Upper lobe of right lung (tissue), 1 donor: ENCODE results near the gene MESP1. TPM values are rescaled to one million over a fixed set of nuclear protein-coding genes. Genes with fewer than 3 reads are reported as not detected.

Experiments
- ATAC-seq: fragments of 200-7000 bp; cut with Tn5 transposase; one replicate; pipeline ENCODE4 v1.9.1; 2020; ENCODE audit warnings: mild to moderate bottlenecking, moderate library complexity
- DNase-seq: peaks from one replicate; pipeline ENCODE4 v3.0.0-alpha.2; 2020
- H3K27ac ChIP-seq: fragments of 200-600 bp; one replicate; pipeline ENCODE4 v1.8.0; 2022
- H3K27me3 ChIP-seq: fragments of 200-600 bp; one replicate; pipeline ENCODE4 v1.8.0; 2022; ENCODE audit warnings: mild to moderate bottlenecking
- H3K36me3 ChIP-seq: fragments of 200-600 bp; one replicate; pipeline ENCODE4 v1.8.0; 2022
- H3K4me1 ChIP-seq: fragments of 200-600 bp; one replicate; pipeline ENCODE4 v1.8.0; 2022
- H3K4me3 ChIP-seq: fragments of 200-600 bp; one replicate; pipeline ENCODE4 v1.8.0; 2022; ENCODE audit warnings: mild to moderate bottlenecking
- H3K9me3 ChIP-seq: fragments of 200-600 bp; one replicate; pipeline ENCODE4 v1.8.0; 2022
- intact Hi-C: fragments of 100-400 bp; cut with DNase I; formaldehyde crosslinking; loops from one replicate; pipeline ENCODE4 v1.11.0; 2022
- total RNA-seq: library from RNA; stranded (reverse); fragmentation: NEBNext Ultra II Directional; extraction: Animal tissue kit (Norgen Biotek cat#: 25700); gene quantifications from one replicate; pipeline ENCODE4 v1.2.1, GENCODE V29; 2021
- TF ChIP-seq, protein P1 (sequence below): fragments of 200-600 bp; IDR thresholded peaks from one replicate; pipeline ENCODE4 v1.8.0; 2022; ENCODE audit warnings: antibody characterized with exemption
- donor health status: DM: no; HTN: yes; CAD: no; lungs with severe emphysema.

MESP1 gene
- total RNA-seq, 1 donor from 2014 or later, result 4.9 TPM

- H3K4me1 ChIP-seq, result no peaks in the 10 kb centered on the region
- TF ChIP-seq, protein P1, sequence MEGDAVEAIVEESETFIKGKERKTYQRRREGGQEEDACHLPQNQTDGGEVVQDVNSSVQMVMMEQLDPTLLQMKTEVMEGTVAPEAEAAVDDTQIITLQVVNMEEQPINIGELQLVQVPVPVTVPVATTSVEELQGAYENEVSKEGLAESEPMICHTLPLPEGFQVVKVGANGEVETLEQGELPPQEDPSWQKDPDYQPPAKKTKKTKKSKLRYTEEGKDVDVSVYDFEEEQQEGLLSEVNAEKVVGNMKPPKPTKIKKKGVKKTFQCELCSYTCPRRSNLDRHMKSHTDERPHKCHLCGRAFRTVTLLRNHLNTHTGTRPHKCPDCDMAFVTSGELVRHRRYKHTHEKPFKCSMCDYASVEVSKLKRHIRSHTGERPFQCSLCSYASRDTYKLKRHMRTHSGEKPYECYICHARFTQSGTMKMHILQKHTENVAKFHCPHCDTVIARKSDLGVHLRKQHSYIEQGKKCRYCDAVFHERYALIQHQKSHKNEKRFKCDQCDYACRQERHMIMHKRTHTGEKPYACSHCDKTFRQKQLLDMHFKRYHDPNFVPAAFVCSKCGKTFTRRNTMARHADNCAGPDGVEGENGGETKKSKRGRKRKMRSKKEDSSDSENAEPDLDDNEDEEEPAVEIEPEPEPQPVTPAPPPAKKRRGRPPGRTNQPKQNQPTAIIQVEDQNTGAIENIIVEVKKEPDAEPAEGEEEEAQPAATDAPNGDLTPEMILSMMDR, result no peak
- intact Hi-C loops, result no loop called here
- H3K9me3 ChIP-seq, result no peaks in the 10 kb centered on the region
- no peak overlapping the region for H3K27ac ChIP-seq
- ATAC-seq (no peak), DNase-seq (no peak)
- H3K27me3 ChIP-seq, result no peaks in the 10 kb centered on the region
- no peak overlapping the region for H3K4me3 ChIP-seq
- H3K36me3 ChIP-seq, result no peaks in the 10 kb centered on the region
Observed at GRCh38 chr15:89770041-89770440, 19.0 kb upstream of the MESP1 start.

DNA sequence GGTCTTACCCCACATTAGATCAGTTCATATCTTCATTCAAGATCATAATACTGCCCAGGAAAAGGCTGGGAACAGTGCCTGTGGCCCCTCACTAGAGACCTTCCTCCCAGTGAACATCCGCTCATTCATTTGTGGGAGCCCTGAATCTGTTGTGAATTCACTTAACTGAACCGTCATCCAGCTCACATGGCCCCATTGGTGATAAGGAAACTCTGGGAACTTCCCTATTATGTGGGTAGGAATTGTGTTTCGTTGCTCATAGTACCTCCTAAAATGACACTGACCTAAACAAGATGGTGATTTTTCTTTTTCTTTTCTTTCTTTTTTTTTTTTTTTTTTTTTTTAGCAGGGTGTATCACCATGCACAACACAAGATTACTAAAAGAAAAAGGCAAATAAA is 18.3 kb upstream of the MESP1 start:
- DNase-seq, result no peak
- H3K36me3 ChIP-seq, result no peaks in the 10 kb centered on the region
- peak; percentile 26 for ATAC-seq
- no peaks in the 10 kb centered on the region for H3K4me1 ChIP-seq
- TF ChIP-seq, protein P1, result no peak
- intact Hi-C loops, result no loop called here
- no peak overlapping the region for H3K27ac ChIP-seq
- no peak overlapping the region for H3K4me3 ChIP-seq
- no peaks in the 10 kb centered on the region for H3K27me3 ChIP-seq
- no peaks in the 10 kb centered on the region for H3K9me3 ChIP-seq

DNA sequence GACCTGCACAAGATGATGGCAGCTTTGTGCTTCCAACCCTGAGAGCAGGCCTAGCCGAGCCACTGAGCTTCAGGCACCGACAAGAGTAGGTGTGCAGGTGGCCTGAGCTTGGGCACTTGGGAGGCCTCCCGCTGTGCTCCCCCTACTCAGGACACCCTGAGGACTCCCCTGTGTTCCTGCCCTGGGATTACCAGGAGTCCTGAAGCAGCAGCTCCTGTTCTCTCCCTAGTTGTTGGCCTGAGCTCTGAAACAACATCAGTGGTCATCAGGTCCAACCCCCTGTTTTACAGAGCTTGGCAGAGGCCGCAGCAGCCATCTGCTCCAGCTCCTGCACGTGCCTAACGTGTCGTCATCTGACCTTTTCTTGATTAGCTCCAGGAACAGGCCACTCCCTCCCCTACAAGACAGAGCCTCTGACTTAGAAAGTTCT is 17.0 kb upstream of the MESP1 start:
- DNase-seq (no peak), ATAC-seq (peak; percentile 5)
- Histone ChIP-seq H3K4me1 (no peaks in the 10 kb centered on the region), H3K36me3 (no peaks in the 10 kb centered on the region), H3K27me3 (no peaks in the 10 kb centered on the region), H3K9me3 (no peaks in the 10 kb centered on the region), H3K4me3 (no peak overlapping the region), H3K27ac (no peak overlapping the region)
- intact Hi-C loops, result no loop called here
- TF ChIP-seq, protein P1, result no peak

GRCh38 chr15:89767411-89767915 is 16.4 kb upstream of the MESP1 start:
- Histone ChIP-seq H3K9me3 (no peaks in the 10 kb centered on the region), H3K4me3 (no peak overlapping the region), H3K27ac (no peak overlapping the region), H3K4me1 (no peaks in the 10 kb centered on the region), H3K27me3 (no peaks in the 10 kb centered on the region), H3K36me3 (no peaks in the 10 kb centered on the region)
- TF ChIP-seq, protein P1, result no peak
- DNase-seq, result no peak
- peak; percentile 29 for ATAC-seq
- intact Hi-C loops, result no loop called here

DNA sequence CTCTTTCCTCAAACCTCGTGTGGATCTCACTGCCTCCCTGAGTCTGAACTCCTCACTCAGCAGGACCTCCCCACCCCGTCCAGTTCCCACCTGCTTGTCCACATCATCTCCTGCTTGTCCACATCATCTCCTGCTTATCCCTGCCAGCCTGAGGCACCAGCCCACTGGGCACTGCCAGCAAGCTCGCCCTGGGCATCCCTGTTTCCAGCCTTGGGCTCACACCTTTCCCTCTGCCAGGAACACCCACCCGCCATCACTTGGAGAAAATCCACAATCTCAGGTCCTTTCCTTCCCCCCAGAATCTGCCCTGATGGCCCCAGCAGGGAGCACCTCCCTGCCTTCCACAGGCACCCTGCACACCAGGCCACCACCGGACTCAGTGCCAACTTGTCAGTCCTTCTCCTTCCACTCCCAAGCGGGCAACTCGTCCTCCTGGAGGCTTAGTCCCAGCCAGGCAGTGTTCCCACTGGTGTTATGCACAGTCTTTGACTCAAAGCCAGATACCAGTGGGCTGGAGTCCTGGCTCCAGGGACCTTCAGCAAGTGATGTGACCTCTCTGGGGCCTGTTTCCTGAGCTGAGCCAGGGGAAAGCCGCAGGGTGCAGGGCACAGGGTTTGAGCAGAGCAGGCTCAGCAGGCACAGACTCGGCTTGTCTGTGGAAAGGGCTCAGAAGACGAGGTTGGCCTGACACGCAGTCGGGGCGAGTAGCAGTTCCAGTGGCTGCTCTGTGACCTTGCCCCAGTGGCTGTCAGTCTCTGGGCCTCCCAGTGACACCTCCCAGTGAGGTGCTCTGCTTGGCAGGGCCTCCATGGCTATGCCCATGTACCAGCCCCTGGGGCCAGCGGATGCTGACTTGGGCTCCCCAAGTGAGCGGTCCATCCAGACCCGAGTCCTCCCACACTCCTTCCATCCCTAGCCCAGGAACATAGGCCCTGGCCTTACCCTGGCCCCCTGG is 15.6 kb upstream of the MESP1 start:
- Histone ChIP-seq H3K4me1 (no peaks in the 10 kb centered on the region), H3K27ac (no peak overlapping the region), H3K4me3 (no peak overlapping the region), H3K9me3 (no peaks in the 10 kb centered on the region), H3K36me3 (no peaks in the 10 kb centered on the region), H3K27me3 (no peaks in the 10 kb centered on the region)
- intact Hi-C loops, result no loop called here
- no peak for ATAC-seq
- TF ChIP-seq, protein P1, result no peak
- no peak for DNase-seq
